RWPE2 (cell line): ENCODE results near the gene AVL9.

ENCODE experiments used
- ATAC-seq: fragments of 200-7000 bp; cut with Tn5 transposase; 3 replicates; pipeline ENCODE4 v1.9.1; 2021; ENCODE audit warnings: low read depth
- DNase-seq: peaks from one replicate; pipeline ENCODE4 v3.0.0-alpha.2; 2020; ENCODE audit warnings: low spot score
- H3K27ac ChIP-seq: fragments of 450-650 bp; 2 replicates; pipeline ENCODE4 v1.5.1; 2017; ENCODE audit warnings: mild to moderate bottlenecking; ENCODE audit not compliant: poor library complexity, severe bottlenecking
- H3K27me3 ChIP-seq: fragments of 250-450 bp; sonication (Bioruptor Pico); 2 replicates; pipeline ENCODE4 v1.5.1; 2021; ENCODE audit warnings: mild to moderate bottlenecking, moderate library complexity; ENCODE audit not compliant: insufficient read depth, poor library complexity, severe bottlenecking
- H3K36me3 ChIP-seq: fragments of 250-450 bp; sonication (Bioruptor Pico); 2 replicates; pipeline ENCODE4 v1.5.1; 2020; ENCODE audit warnings: low read depth, mild to moderate bottlenecking, moderate library complexity
- H3K4me1 ChIP-seq: fragments of 250-450 bp; sonication (Bioruptor Pico); 2 replicates; pipeline ENCODE4 v1.5.1; 2021; ENCODE audit warnings: mild to moderate bottlenecking, moderate library complexity; ENCODE audit not compliant: insufficient read depth, poor library complexity, severe bottlenecking
- H3K4me3 ChIP-seq: fragments of 250-450 bp; sonication (Bioruptor Pico); 2 replicates; pipeline ENCODE4 v1.5.1; 2021; ENCODE audit warnings: mild to moderate bottlenecking, moderate library complexity; ENCODE audit not compliant: severe bottlenecking
- H3K9me3 ChIP-seq: fragments of 250-450 bp; sonication (Bioruptor Pico); 2 replicates; pipeline ENCODE4 v1.5.1; 2021; ENCODE audit warnings: mild to moderate bottlenecking, moderate library complexity; ENCODE audit not compliant: severe bottlenecking
- CTCF ChIP-seq: fragments of 450-650 bp; IDR thresholded peaks from one replicate; pipeline ENCODE4 v1.5.1; 2017; ENCODE audit warnings: mild to moderate bottlenecking, moderate library complexity; ENCODE audit not compliant: poor library complexity, severe bottlenecking

AVL9 gene

DNA sequence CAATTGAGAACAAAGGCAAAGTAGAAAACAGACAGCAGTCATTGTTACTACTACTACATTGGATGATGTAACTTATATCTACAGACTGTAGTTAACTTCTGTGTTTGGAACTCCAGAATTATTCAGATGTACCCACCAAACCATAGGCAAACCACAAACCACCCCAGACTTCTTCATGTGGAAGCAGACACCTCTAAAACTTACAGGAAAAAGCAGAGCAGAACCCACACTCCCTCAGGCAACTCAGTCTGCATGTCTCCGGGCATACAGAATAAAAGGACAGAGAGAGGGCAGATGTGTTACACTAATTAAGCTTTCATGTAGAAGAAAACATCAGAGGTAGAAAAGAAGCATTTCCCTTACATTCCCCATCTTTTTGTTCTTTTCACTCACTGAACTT, 14.1 kb upstream of the AVL9 start:
- TF ChIP-seq CTCF = no peak
- ATAC-seq (no peak), DNase-seq (no peak)
- no peak overlapping the region for H3K27ac ChIP-seq
- H3K4me3 ChIP-seq = no peak overlapping the region
- H3K27me3 ChIP-seq = no peaks in the 10 kb centered on the region
- no peaks in the 10 kb centered on the region for H3K9me3 ChIP-seq
- peaks cover 2% of the 10 kb centered on the region for H3K36me3 ChIP-seq
- peaks cover 3% of the 10 kb centered on the region for H3K4me1 ChIP-seq

- no peaks in the 10 kb centered on the region for H3K9me3 ChIP-seq
- no peak for TF ChIP-seq CTCF
- ATAC-seq = no peak
- H3K36me3 ChIP-seq = peaks cover 10% of the 10 kb centered on the region
- no peaks in the 10 kb centered on the region for H3K27me3 ChIP-seq
- H3K4me1 ChIP-seq = peaks cover 3% of the 10 kb centered on the region
- no peak overlapping the region for H3K27ac ChIP-seq
- no peak overlapping the region for H3K4me3 ChIP-seq
- no peak for DNase-seq
These were observed 13.4 kb upstream of the AVL9 start for GRCh38 chr7:32481921-32482320.

GRCh38 chr7:32489788-32490126, 5.5 kb upstream of the AVL9 start:
- H3K27ac ChIP-seq = peak overlapping the region; percentile 77
- ATAC-seq (no peak), DNase-seq (no peak)
- no peaks in the 10 kb centered on the region for H3K27me3 ChIP-seq
- peaks cover 8% of the 10 kb centered on the region for H3K4me1 ChIP-seq
- H3K9me3 ChIP-seq = no peaks in the 10 kb centered on the region
- peaks cover 29% of the 10 kb centered on the region for H3K36me3 ChIP-seq
- H3K4me3 ChIP-seq = peak overlapping the region; percentile 66
- TF ChIP-seq CTCF = no peak

DNA sequence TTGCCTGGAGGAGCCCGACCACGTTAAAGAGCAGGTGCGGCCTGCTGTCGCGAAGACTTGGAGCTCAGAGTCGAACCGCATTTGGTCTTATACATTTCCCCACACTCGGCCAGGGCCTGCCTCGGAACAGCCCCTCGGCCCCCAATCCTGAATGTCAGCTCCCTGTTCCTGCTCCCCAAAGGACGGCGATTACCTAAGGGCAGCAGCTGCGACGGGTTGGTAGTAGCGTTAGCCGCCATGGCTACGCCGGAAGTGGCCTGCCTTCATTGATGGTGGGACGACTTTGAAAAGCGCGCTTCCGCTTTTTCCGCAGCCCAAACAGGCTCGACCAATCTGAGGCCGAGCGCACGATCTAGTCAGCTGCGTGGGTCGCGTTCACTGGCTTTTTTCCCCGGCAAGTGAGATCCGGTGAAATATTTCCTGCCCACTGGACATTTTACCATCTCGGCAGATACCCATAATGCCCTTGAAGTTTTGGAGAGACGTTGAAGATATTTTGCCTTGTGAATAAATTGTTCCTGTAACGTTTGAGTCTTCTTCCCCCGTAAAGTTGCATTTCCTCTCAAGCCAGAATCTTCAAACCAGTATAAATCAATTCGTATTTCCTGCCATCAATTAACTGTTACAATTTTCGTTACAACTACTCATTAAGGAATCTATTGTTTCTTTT, 5.0 kb upstream of the AVL9 start, which contains the start of gene LSM5:
LSM5 (minus strand) TSS at position 254 of the 670 bp plus-strand sequence; CDS start at position 239, 15 bp downstream.
- Histone ChIP-seq H3K27ac (peak within 1 kb of the TSS; percentile 77), H3K4me1 (peaks cover 9% of the 10 kb centered on the region), H3K4me3 (peak within 1 kb of the TSS; percentile 66), H3K27me3 (no peaks in the 10 kb centered on the region), H3K9me3 (no peaks in the 10 kb centered on the region), H3K36me3 (peaks cover 29% of the 10 kb centered on the region)
- TF ChIP-seq CTCF = no peak
- peak; percentile 86 for ATAC-seq
- DNase-seq = peak; percentile 93

GRCh38 chr7:32494946-32495297, 367 bp upstream of the AVL9 start:
- Histone ChIP-seq H3K27ac (peak overlapping the region; percentile 77), H3K4me3 (peak overlapping the region; percentile 96), H3K36me3 (peaks cover 12% of the 10 kb centered on the region), H3K27me3 (no peaks in the 10 kb centered on the region), H3K4me1 (peaks cover 7% of the 10 kb centered on the region), H3K9me3 (no peaks in the 10 kb centered on the region)
- DNase-seq (no peak), ATAC-seq (peak; percentile 1; the same call in 2 of the 3 replicates)
- TF ChIP-seq CTCF = no peak
